ENCODE results near the gene SLC35D1.

GRCh38 chr1:67084765-67085318 lies 30.9 kb upstream of the SLC35D1 start:
- TF ChIP-seq CTCF (IDR thresholded peaks at IDR 0.05) (no peak), POLR2A (IDR thresholded peaks at IDR 0.05) (no peak)

All from sigmoid colon (tissue), 3 donors.